HG03520 (cell line): Measurements from ENCODE around the gene ADAMTSL1.

ENCODE experiments used
- ATAC-seq: cut with Tn5 transposase; IDR thresholded peaks from one replicate; pipeline ENCODE4 v1.9.1; 2021; ENCODE audit warnings: mild to moderate bottlenecking, moderate library complexity; ENCODE audit not compliant: unreplicated experiment

Gene ADAMTSL1

DNA sequence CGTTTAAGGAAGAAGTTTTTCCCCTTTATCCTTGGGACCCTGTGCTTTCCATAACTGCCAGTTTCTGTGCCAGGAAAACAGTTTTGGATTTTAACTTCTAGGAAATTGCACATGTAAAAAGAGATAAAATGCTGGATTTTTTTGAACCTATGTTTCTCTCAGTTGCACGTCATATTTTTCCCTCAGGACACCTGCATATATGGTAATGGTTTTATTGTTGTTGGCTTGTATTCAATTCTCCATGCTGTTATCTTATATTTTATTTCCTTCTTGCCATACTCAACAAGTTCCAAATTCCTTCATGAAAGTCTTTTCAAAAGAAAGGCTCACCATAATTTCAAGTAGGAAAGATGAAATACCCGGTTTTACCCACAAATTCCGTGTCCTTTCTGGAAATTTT lies 7.9 kb upstream of the ADAMTSL1 start:
- no peak for ATAC-seq

DNA sequence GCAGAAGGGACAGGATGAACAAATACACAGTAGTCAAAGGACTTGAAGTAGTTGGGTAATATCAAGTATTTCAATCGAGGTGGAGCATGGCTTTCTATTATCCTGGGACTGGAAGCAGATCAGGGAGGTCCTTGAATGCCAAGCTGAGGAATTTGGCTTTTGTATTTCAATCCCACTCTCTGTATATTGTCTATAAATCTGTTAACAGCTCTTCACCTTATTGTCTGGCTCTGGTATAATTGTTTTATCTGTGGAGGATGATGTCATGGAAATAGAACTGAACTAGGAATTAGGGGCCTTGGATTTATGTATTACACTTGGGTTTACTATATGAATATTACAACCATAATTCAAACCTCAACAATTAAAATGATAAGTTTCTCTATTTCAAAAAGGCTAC lies 6.3 kb upstream of the ADAMTSL1 start:
- no peak for ATAC-seq

- ATAC-seq = no peak
Measured at GRCh38 chr9:18472435-18472834, 1.5 kb upstream of the ADAMTSL1 start.

DNA sequence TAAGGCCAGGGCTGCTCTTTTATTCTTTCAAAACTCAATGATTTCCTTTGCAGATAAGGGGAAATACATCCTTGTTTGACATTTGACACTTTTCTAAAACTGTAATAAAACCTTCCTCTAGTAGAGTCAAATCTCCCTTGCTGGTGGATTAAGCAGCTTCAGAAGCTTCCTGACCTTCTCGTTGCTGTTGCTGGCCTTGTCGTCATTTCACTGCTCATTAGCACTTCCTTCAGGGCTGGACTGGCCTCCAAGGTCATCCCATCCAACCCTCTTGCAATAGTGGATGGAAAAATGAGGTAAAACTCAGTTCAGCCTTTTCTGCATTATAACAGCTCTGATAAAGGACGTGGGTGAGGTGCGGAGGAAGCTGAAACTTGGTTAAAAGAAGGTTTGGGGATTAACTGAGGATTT lies 1.1 kb upstream of the ADAMTSL1 start:
- ATAC-seq = no peak

- ATAC-seq = no peak
Measured at GRCh38 chr9:18474783-18475182, 830 bp downstream of the ADAMTSL1 start.

GRCh38 chr9:18477121-18477660 lies 3.2 kb downstream of the ADAMTSL1 start:
- ATAC-seq = no peak

DNA sequence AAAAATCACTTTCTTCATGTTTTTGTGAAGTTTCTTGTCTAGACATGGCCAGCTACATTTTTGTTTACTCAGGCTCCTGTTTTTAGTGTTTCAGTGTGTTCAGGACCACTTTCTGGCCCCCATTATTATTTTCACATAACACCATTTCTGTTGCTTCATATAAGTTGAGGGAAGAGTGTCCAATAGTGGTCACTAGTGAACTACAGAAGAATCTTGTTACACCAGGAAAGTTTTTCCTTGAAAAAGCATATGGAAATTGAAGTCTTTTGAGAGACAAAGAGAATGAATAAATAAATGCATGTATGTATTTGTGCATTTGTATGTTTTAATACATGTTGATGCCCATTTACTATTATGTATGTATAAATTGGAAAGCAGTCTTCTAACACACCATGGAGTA lies 3.8 kb downstream of the ADAMTSL1 start:
- ATAC-seq = no peak

- no peak for ATAC-seq
Measured at GRCh38 chr9:18478501-18479361, 4.8 kb downstream of the ADAMTSL1 start.

DNA sequence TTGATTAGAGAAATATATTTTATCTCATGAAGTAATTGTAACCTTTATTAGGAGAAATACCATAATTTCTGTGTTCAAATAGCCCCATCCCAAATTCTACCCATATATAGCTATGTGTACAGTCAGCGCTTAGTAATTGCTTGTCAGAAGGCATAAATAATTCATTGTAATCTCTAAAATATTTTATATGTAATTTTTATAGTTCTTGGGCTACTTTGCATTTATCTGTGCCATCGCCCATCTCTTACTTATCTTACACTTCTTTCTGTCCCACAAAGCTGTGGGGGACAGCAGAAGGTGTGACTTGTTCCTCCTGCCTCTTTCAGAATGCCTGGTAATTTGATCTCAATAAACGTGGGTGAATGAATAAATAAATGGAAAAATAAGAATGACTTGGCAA lies 5.5 kb downstream of the ADAMTSL1 start:
- no peak for ATAC-seq

- ATAC-seq = no peak
Measured at GRCh38 chr9:18480662-18481093, 6.7 kb downstream of the ADAMTSL1 start.

DNA sequence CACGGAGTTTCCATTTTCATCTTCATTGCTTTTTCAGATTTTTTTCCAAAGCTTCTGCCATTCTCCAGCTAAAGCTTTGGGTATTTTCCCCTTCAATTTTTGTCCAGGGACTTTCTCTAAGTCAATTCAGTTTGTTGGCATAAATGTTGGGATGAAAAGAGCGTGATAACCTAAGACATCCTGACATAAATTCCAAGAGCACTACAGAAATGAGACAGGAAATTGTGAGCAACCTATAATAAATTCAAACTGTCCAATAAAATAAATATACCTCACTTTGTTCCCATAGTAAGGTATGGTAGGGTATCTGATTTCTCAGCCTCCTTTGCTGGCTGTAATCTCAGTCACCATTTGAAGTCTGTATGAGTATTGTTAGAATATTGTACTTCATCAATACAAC lies 8.4 kb downstream of the ADAMTSL1 start:
- ATAC-seq = no peak

DNA sequence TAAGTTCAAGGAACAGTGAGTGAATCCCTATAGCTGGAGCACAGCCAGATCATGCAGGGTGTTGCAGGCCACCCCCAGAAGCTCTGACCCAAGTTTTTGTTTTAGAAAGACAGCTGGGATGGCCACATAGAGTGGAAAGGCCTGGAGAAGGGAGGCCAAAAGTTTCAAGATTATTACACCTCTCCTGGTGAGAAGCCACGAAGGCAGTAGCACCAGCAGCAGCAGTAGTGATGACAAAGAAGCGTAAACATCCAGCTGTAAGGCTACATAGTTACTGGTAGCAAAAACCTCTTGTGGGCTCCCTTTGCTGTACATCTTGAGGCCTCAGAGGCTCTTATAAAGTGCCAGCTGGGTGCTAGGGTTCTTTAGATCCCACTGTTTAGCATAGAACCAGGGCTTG lies 11.8 kb downstream of the ADAMTSL1 start:
- ATAC-seq = no peak

DNA sequence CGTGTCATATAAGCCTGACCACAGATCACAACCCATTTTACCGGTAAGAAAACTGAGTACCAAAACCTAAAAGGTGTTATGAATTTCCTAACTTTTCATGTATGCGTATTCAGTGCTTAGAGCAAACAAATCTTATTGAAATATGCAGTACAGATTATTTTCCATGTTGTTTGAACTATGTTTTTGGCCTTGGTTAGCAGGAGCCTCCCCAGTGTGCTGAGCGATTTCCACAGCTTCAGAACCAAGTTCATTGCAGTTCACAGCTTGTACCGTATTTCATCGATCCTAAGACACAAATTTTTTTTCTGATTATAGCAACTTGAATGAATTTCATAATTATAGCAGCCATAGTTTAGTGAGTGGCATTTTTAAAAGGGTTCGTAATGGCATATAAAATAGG lies 13.7 kb downstream of the ADAMTSL1 start:
- ATAC-seq = no peak

DNA sequence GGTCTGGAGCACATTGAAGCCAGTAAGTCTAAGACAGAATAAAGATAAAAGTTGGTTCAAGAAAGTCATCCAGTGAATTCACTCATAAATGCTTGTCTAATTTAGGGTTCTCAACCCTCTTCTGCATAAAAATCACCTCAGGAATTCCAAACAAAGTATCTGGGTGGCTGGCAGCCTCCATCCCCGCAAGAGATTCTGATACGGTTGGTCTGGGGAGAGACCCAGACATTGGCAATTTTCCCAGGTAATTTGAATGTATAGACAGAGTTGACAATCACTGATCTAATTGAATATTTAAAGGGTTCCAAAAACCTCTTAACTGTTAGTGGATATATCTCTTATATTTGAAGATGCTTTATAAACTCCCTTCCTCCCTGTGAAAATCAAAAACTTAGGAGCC lies 14.9 kb downstream of the ADAMTSL1 start:
- no peak for ATAC-seq

- ATAC-seq = no peak
Measured at GRCh38 chr9:18489861-18490260, 15.9 kb downstream of the ADAMTSL1 start.

GRCh38 chr9:18490641-18491370 lies 16.9 kb downstream of the ADAMTSL1 start:
- no peak for ATAC-seq

- no peak for ATAC-seq
Measured at GRCh38 chr9:18492612-18493011, 18.7 kb downstream of the ADAMTSL1 start.

GRCh38 chr9:18493451-18493993 lies 19.6 kb downstream of the ADAMTSL1 start:
- ATAC-seq = no peak

- no peak for ATAC-seq
Measured at GRCh38 chr9:18495065-18495464, 21.1 kb downstream of the ADAMTSL1 start.

- no peak for ATAC-seq
Measured at GRCh38 chr9:18496256-18497000, 22.5 kb downstream of the ADAMTSL1 start.

GRCh38 chr9:18499062-18499461 lies 25.1 kb downstream of the ADAMTSL1 start:
- no peak for ATAC-seq
